Measurements from ENCODE around the gene TTK.

GRCh38 chr6:79981652-79982051, 22.8 kb upstream of the TTK start:
- TF ChIP-seq CTCF (IDR thresholded peaks at IDR 0.05; ENCODE audit: low read depth, low read length, missing input control) (no peak), TAF1 (conservative IDR thresholded peaks at IDR 0.05) (no peak), MAX (IDR thresholded peaks at IDR 0.05) (no peak), JUND (IDR thresholded peaks at IDR 0.05) (no peak), REST (IDR thresholded peaks at IDR 0.05) (no peak)

All from liver (tissue), 3 donors.